HEK293 (cell line): ENCODE measurements around the gene MAML2.

Experiments
- CTCF ChIA-PET: fragments of 350-600 bp; formaldehyde crosslinking; extraction: SDS; loops from one replicate; lab custom pipeline; 2021; ENCODE audit warnings: antibody characterized with exemption; lab: Yijun Ruan, JAX
- POLR2A ChIA-PET: fragments of 300-600 bp; formaldehyde crosslinking; extraction: SDS; loops from one replicate; lab custom pipeline; 2020; ENCODE audit warnings: antibody characterized with exemption, inconsistent platforms; lab: Yijun Ruan, JAX
- H3K27ac ChIP-seq: fragments of 200-500 bp; sonication (Bioruptor generic); 2 replicates; pipeline ENCODE4 v1.5.1; 2014; ENCODE audit warnings: low read depth, low read length, control low read depth, inconsistent platforms; ENCODE audit errors: extremely low read depth
- H3K36me3 ChIP-seq, 2 experiments: fragments of 200-500 bp in 1 of 2; sonication (Bioruptor generic) in 1 of 2; 1 replicate in 1 of 2; 2 replicates in 1 of 2; pipeline ENCODE4 v1.5.1; 2014 to 2017; ENCODE audit warnings: inconsistent platforms in 2 of 2, low read length in 2 of 2; ENCODE audit not compliant: control insufficient read depth in 2 of 2, insufficient read depth in 1 of 2
- H3K4me1 ChIP-seq: fragments of 200-500 bp; sonication (Bioruptor generic); 2 replicates; pipeline ENCODE4 v1.5.1; 2014; ENCODE audit warnings: mild to moderate bottlenecking, low read length, inconsistent platforms; ENCODE audit not compliant: control insufficient read depth, insufficient read depth
- H3K4me3 ChIP-seq: 2 replicates; pipeline ENCODE4 v1.5.1; 2011; ENCODE audit warnings: low read depth, mild to moderate bottlenecking, control low read depth, low read length, moderate library complexity
- H3K9me3 ChIP-seq: fragments of 200-500 bp; sonication (Bioruptor generic); 2 replicates; pipeline ENCODE4 v1.5.1; 2014; ENCODE audit warnings: low read depth, low read length, inconsistent platforms; ENCODE audit not compliant: control insufficient read depth, insufficient read depth
- KLF10 ChIP-seq: fragments of 450-650 bp; IDR thresholded peaks from 2 replicates; pipeline ENCODE4 v1.5.1; 2018; ENCODE audit warnings: missing biosample characterization, mild to moderate bottlenecking, missing genetic modification characterization
- OVOL3 ChIP-seq: fragments of 450-650 bp; formaldehyde crosslinking; IDR thresholded peaks from 2 replicates; pipeline ENCODE4 v1.5.1; 2016; ENCODE audit warnings: missing biosample characterization, missing genetic modification characterization
- SCRT1 ChIP-seq: fragments of 450-650 bp; formaldehyde crosslinking; IDR thresholded peaks from 2 replicates; pipeline ENCODE4 v1.5.1; 2016; ENCODE audit warnings: missing biosample characterization, missing genetic modification characterization, borderline replicate concordance
- SP2 ChIP-seq: fragments of 450-650 bp; formaldehyde crosslinking; IDR thresholded peaks from 2 replicates; pipeline ENCODE4 v1.5.1; 2016; ENCODE audit warnings: missing biosample characterization, missing genetic modification characterization
- ZEB2 ChIP-seq: fragments of 450-650 bp; formaldehyde crosslinking; IDR thresholded peaks from 2 replicates; pipeline ENCODE4 v1.5.1; 2016; ENCODE audit warnings: missing biosample characterization, missing genetic modification characterization
- ZFHX2 ChIP-seq: fragments of 450-650 bp; formaldehyde crosslinking; conservative IDR thresholded peaks from 2 replicates; pipeline ENCODE4 v1.5.1; 2016; ENCODE audit warnings: missing biosample characterization, missing genetic modification characterization
- ZNF214 ChIP-seq: fragments of 450-650 bp; formaldehyde crosslinking; IDR thresholded peaks from 2 replicates; pipeline ENCODE4 v1.5.1; 2017; ENCODE audit warnings: missing biosample characterization, mild to moderate bottlenecking, missing genetic modification characterization, borderline replicate concordance
- ZNF24 ChIP-seq: fragments of 450-650 bp; formaldehyde crosslinking; IDR thresholded peaks from 2 replicates; pipeline ENCODE4 v1.5.1; 2016; ENCODE audit warnings: missing biosample characterization, missing genetic modification characterization
- ZNF302 ChIP-seq: fragments of 450-650 bp; formaldehyde crosslinking; IDR thresholded peaks from 2 replicates; pipeline ENCODE4 v1.5.1; 2016; ENCODE audit warnings: missing biosample characterization, missing genetic modification characterization, low read depth
- ZNF426 ChIP-seq: fragments of 450-650 bp; formaldehyde crosslinking; IDR thresholded peaks from 2 replicates; pipeline ENCODE4 v1.5.1; 2017; ENCODE audit warnings: missing biosample characterization, missing genetic modification characterization, mild to moderate bottlenecking, inconsistent platforms, moderate library complexity
- ZNF48 ChIP-seq: fragments of 450-650 bp; formaldehyde crosslinking; IDR thresholded peaks from 2 replicates; pipeline ENCODE4 v1.5.1; 2016; ENCODE audit warnings: missing biosample characterization, missing genetic modification characterization
- ZNF510 ChIP-seq: fragments of 450-650 bp; formaldehyde crosslinking; IDR thresholded peaks from 2 replicates; pipeline ENCODE4 v1.5.1; 2018; ENCODE audit warnings: mild to moderate bottlenecking, missing genetic modification characterization, missing biosample characterization; ENCODE audit not compliant: insufficient replicate concordance
- ZNF529 ChIP-seq: fragments of 450-650 bp; formaldehyde crosslinking; IDR thresholded peaks from 2 replicates; pipeline ENCODE4 v1.5.1; 2017; ENCODE audit warnings: missing genetic modification characterization, missing biosample characterization; ENCODE audit not compliant: insufficient replicate concordance
- ZNF549 ChIP-seq: fragments of 450-650 bp; IDR thresholded peaks from 2 replicates; pipeline ENCODE4 v1.5.1; 2018; ENCODE audit warnings: missing biosample characterization, missing genetic modification characterization, mild to moderate bottlenecking, inconsistent platforms, moderate library complexity
- ZNF626 ChIP-seq: fragments of 450-650 bp; sonication (Bioruptor Pico); formaldehyde crosslinking; IDR thresholded peaks from 2 replicates; pipeline ENCODE4 v1.5.1; 2018; ENCODE audit warnings: missing biosample characterization, missing genetic modification characterization, inconsistent platforms
- ZNF670 ChIP-seq: fragments of 450-650 bp; formaldehyde crosslinking; IDR thresholded peaks from 2 replicates; pipeline ENCODE4 v1.5.1; 2016; ENCODE audit warnings: missing biosample characterization, missing genetic modification characterization, low read depth
- ZNF768 ChIP-seq: fragments of 450-650 bp; formaldehyde crosslinking; IDR thresholded peaks from 2 replicates; pipeline ENCODE4 v1.5.1; 2018; ENCODE audit warnings: missing biosample characterization, mild to moderate bottlenecking, missing genetic modification characterization
- ZNF777 ChIP-seq: fragments of 450-650 bp; formaldehyde crosslinking; IDR thresholded peaks from 2 replicates; pipeline ENCODE4 v1.5.1; 2017; ENCODE audit warnings: missing biosample characterization, missing genetic modification characterization, borderline replicate concordance
- ZSCAN4 ChIP-seq: fragments of 450-650 bp; formaldehyde crosslinking; IDR thresholded peaks from 2 replicates; pipeline ENCODE4 v1.5.1; 2017; ENCODE audit warnings: missing biosample characterization, missing genetic modification characterization
- ZXDB ChIP-seq: fragments of 450-650 bp; formaldehyde crosslinking; IDR thresholded peaks from 2 replicates; pipeline ENCODE4 v1.5.1; 2016; ENCODE audit warnings: missing biosample characterization, missing genetic modification characterization
- TF ChIP-seq, protein P1 (sequence below): fragments of 450-650 bp; formaldehyde crosslinking; IDR thresholded peaks from 2 replicates; pipeline ENCODE4 v1.5.1; 2016; ENCODE audit warnings: missing biosample characterization, missing genetic modification characterization
- TF ChIP-seq, protein P2 (sequence below): fragments of 450-650 bp; formaldehyde crosslinking; IDR thresholded peaks from 2 replicates; pipeline ENCODE4 v1.5.1; 2016; ENCODE audit warnings: missing biosample characterization, missing genetic modification characterization, borderline replicate concordance

The MAML2 gene

DNA sequence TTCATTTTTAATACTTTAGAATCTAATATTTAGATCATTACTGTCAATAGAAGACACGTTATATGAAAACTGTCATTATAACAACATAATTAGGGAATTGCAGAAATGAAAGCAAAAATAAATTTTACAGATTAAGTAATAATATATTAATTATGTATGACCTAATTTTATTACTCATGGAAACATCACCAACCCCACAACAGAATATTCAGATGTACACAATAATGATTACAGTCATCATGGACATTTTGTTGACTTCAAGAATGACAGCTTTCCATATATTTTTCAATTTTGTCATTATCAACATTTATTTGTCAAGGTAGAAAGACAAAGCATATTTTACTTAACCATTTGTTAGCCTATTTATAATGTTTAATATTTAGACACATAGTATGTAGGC lies 119.9 kb downstream of the MAML2 start (continued):
- TF ChIP-seq ZFHX2 (no peak), ZNF302 (tag by site-specific recombination) (no peak), ZNF670 (tag by site-specific recombination) (no peak), ZSCAN4 (tag by site-specific recombination) (no peak), ZNF510 (no peak), ZXDB (no peak), KLF10 (no peak)

DNA sequence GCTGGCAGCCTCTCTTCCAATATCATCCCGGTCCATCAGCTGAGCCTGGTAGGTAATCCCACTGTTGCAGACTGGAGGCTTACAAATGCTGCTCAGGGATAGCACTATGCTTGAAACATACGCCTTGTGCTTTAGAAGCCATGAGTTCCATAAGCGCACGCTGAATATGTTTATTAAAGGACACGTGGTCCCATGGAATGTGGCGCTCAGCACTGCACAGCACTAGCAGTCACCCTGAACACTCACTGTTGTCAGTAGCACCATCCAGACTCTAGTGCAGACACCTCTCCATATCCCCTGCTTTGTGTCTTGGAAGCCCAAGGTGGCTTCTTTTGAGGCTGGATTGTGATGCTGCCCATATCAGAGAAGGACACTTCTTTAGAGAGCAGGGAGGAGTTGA lies 120.9 kb downstream of the MAML2 start:
- ChIA-PET CTCF (no interaction called here), POLR2A (no interaction called here)
- H3K4me1 ChIP-seq: 0 out of 2 replicates have a peak, but pooled peaks cover 2% of the 10 kb centered on the region
- no peaks in the 10 kb centered on the region for H3K9me3 ChIP-seq
- no peak overlapping the region for H3K27ac ChIP-seq
- H3K4me3 ChIP-seq: no peak overlapping the region
- TF ChIP-seq ZNF768 (peak; percentile 18; the same call in 1 of the 2 replicates), ZNF426 (no peak)
- H3K36me3 ChIP-seq: no peaks in the 10 kb centered on the region

DNA sequence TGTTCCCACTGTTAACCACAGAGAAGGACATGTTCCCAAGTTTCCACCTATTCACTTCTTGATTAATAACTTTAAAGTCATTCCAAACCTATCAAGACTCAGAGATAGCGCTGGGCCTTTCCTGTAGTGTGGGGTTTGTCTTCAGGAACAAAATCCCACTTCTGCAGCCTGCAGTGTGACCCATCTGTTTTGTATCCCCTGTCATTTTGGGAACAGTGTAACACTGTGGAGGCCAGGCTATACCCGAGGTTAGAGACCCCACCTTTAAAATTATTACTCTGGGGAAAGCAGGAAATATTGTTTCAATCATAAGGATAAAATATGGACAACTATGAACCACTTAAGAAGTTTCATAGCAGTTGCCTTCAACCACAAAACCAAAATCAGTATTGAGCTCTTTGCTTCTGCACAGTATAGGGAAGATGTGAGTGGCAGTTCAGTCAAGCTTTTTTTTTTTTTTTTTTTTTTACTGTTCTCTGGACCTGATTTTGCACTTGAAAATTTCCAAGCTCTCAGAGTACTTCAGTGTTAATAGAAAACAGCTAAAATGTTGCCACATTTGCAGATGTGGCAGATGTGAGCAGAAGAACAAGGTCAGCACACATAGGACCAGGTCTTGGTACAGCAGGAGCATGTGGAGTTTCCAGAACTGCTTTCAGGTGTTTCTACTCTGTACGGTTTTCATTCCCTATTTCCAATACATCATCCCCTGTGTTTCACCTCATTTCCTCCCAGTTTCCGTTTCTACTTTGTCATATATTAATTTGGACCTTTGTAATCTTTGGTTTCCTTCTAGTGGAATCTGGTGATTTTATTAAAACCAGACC lies 121.5 kb downstream of the MAML2 start:
- no peak for TF ChIP-seq ZNF626
- TF ChIP-seq ZNF48: no peak
- TF ChIP-seq ZNF777 (tag by site-specific recombination): no peak
- TF ChIP-seq SCRT1 (tag by site-specific recombination): no peak
- TF ChIP-seq ZNF529: no peak
- TF ChIP-seq ZEB2 (tag by site-specific recombination): no peak
- TF ChIP-seq ZNF549 (tag by site-specific recombination): no peak
- no peak for TF ChIP-seq ZNF214
- no peak for TF ChIP-seq ZSCAN4 (tag by site-specific recombination)
- no peak for TF ChIP-seq OVOL3 (tag by site-specific recombination)
- no peak for TF ChIP-seq ZNF24 (tag by site-specific recombination)
- TF ChIP-seq, protein P1, sequence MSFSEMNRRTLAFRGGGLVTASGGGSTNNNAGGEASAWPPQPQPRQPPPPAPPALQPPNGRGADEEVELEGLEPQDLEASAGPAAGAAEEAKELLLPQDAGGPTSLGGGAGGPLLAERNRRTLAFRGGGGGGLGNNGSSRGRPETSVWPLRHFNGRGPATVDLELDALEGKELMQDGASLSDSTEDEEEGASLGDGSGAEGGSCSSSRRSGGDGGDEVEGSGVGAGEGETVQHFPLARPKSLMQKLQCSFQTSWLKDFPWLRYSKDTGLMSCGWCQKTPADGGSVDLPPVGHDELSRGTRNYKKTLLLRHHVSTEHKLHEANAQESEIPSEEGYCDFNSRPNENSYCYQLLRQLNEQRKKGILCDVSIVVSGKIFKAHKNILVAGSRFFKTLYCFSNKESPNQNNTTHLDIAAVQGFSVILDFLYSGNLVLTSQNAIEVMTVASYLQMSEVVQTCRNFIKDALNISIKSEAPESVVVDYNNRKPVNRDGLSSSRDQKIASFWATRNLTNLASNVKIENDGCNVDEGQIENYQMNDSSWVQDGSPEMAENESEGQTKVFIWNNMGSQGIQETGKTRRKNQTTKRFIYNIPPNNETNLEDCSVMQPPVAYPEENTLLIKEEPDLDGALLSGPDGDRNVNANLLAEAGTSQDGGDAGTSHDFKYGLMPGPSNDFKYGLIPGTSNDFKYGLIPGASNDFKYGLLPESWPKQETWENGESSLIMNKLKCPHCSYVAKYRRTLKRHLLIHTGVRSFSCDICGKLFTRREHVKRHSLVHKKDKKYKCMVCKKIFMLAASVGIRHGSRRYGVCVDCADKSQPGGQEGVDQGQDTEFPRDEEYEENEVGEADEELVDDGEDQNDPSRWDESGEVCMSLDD (tag by site-specific recombination): no peak
- TF ChIP-seq, protein P2, sequence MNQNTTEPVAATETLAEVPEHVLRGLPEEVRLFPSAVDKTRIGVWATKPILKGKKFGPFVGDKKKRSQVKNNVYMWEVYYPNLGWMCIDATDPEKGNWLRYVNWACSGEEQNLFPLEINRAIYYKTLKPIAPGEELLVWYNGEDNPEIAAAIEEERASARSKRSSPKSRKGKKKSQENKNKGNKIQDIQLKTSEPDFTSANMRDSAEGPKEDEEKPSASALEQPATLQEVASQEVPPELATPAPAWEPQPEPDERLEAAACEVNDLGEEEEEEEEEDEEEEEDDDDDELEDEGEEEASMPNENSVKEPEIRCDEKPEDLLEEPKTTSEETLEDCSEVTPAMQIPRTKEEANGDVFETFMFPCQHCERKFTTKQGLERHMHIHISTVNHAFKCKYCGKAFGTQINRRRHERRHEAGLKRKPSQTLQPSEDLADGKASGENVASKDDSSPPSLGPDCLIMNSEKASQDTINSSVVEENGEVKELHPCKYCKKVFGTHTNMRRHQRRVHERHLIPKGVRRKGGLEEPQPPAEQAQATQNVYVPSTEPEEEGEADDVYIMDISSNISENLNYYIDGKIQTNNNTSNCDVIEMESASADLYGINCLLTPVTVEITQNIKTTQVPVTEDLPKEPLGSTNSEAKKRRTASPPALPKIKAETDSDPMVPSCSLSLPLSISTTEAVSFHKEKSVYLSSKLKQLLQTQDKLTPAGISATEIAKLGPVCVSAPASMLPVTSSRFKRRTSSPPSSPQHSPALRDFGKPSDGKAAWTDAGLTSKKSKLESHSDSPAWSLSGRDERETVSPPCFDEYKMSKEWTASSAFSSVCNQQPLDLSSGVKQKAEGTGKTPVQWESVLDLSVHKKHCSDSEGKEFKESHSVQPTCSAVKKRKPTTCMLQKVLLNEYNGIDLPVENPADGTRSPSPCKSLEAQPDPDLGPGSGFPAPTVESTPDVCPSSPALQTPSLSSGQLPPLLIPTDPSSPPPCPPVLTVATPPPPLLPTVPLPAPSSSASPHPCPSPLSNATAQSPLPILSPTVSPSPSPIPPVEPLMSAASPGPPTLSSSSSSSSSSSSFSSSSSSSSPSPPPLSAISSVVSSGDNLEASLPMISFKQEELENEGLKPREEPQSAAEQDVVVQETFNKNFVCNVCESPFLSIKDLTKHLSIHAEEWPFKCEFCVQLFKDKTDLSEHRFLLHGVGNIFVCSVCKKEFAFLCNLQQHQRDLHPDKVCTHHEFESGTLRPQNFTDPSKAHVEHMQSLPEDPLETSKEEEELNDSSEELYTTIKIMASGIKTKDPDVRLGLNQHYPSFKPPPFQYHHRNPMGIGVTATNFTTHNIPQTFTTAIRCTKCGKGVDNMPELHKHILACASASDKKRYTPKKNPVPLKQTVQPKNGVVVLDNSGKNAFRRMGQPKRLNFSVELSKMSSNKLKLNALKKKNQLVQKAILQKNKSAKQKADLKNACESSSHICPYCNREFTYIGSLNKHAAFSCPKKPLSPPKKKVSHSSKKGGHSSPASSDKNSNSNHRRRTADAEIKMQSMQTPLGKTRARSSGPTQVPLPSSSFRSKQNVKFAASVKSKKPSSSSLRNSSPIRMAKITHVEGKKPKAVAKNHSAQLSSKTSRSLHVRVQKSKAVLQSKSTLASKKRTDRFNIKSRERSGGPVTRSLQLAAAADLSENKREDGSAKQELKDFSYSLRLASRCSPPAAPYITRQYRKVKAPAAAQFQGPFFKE (tag by site-specific recombination): no peak
- TF ChIP-seq SP2 (tag by site-specific recombination): no peak
- ChIA-PET CTCF (interaction anchor here (0.7 kb wide), 1 partner anchor 373 kb away, joined by 3 read pairs; no protein-coding TSS in a partner anchor), POLR2A (no interaction called here)
- Histone ChIP-seq H3K36me3 (no peaks in the 10 kb centered on the region), H3K9me3 (no peaks in the 10 kb centered on the region), H3K4me3 (no peak overlapping the region), H3K27ac (no peak overlapping the region), H3K4me1 (0 out of 2 replicates have a peak, but pooled peaks cover 2% of the 10 kb centered on the region)
